HG02852 (cell line): ENCODE measurements around the gene VAC14.

Experiments
- ATAC-seq: cut with Tn5 transposase; IDR thresholded peaks from one replicate; pipeline ENCODE4 v1.9.1; 2021; ENCODE audit warnings: mild to moderate bottlenecking, moderate library complexity; ENCODE audit not compliant: unreplicated experiment

VAC14 gene

GRCh38 chr16:70710422-70711210, 90.3 kb downstream of the VAC14 start:
- no peak for ATAC-seq

GRCh38 chr16:70709942-70710341, 91.0 kb downstream of the VAC14 start:
- ATAC-seq: no peak

- no peak for ATAC-seq
Observed at GRCh38 chr16:70709457-70709856, 91.5 kb downstream of the VAC14 start.

- no peak for ATAC-seq
Observed at GRCh38 chr16:70708366-70709246, 92.4 kb downstream of the VAC14 start.

- ATAC-seq: no peak
Observed at GRCh38 chr16:70706948-70707465, 94.0 kb downstream of the VAC14 start.

- no peak for ATAC-seq
Observed at GRCh38 chr16:70705056-70705455, 95.9 kb downstream of the VAC14 start.

GRCh38 chr16:70704586-70704985, 96.4 kb downstream of the VAC14 start:
- ATAC-seq: no peak

- ATAC-seq: no peak
Observed at GRCh38 chr16:70703835-70704381, 97.0 kb downstream of the VAC14 start.

GRCh38 chr16:70703041-70703834, 97.7 kb downstream of the VAC14 start:
- no peak for ATAC-seq

GRCh38 chr16:70702624-70703023, 98.3 kb downstream of the VAC14 start:
- no peak for ATAC-seq

GRCh38 chr16:70701998-70702397, 99.0 kb downstream of the VAC14 start:
- ATAC-seq: no peak

- ATAC-seq: no peak
Observed at GRCh38 chr16:70701596-70701995, 99.4 kb downstream of the VAC14 start.

GRCh38 chr16:70701036-70701435, 99.9 kb downstream of the VAC14 start:
- no peak for ATAC-seq

GRCh38 chr16:70700101-70701020, 100.6 kb downstream of the VAC14 start:
- ATAC-seq: no peak

GRCh38 chr16:70699696-70700095, 101.3 kb downstream of the VAC14 start:
- ATAC-seq: no peak

GRCh38 chr16:70698901-70699300, 102.1 kb downstream of the VAC14 start:
- no peak for ATAC-seq

GRCh38 chr16:70697594-70698170, 103.3 kb downstream of the VAC14 start:
- no peak for ATAC-seq

GRCh38 chr16:70696952-70697593, 103.9 kb downstream of the VAC14 start:
- no peak for ATAC-seq

GRCh38 chr16:70696355-70696754, 104.6 kb downstream of the VAC14 start:
- no peak for ATAC-seq
